GM18498 (cell line): ENCODE data around the gene FBXL13.
"Not testable (repeated sequence)": the region's sequence is repeated elsewhere in the genome, so short reads cannot be mapped to it uniquely, and the experiment has no call there.

Experiments used
- ATAC-seq: cut with Tn5 transposase; IDR thresholded peaks from one replicate; pipeline ENCODE4 v1.9.1; 2021; ENCODE audit warnings: mild to moderate bottlenecking, moderate library complexity; ENCODE audit not compliant: unreplicated experiment

The FBXL13 gene

GRCh38 chr7:103080923-103081322 is 6.3 kb upstream of the FBXL13 start:
- ATAC-seq: no peak

- ATAC-seq: no peak
Observed at GRCh38 chr7:103079836-103080235, 5.2 kb upstream of the FBXL13 start.

GRCh38 chr7:103078226-103078625 is 3.6 kb upstream of the FBXL13 start:
- not testable (repeated sequence) for ATAC-seq

GRCh38 chr7:103077318-103077717 is 2.7 kb upstream of the FBXL13 start:
- no peak for ATAC-seq

GRCh38 chr7:103076764-103077163 is 2.2 kb upstream of the FBXL13 start:
- no peak for ATAC-seq

GRCh38 chr7:103075337-103075918 is 832 bp upstream of the FBXL13 start:
- ATAC-seq: peak; percentile 50

- ATAC-seq: no peak
Observed at GRCh38 chr7:103073989-103074518, 542 bp downstream of the FBXL13 start.

- no peak for ATAC-seq
Observed at GRCh38 chr7:103071000-103071399, 3.6 kb downstream of the FBXL13 start.

GRCh38 chr7:103068414-103069403 is 5.9 kb downstream of the FBXL13 start:
- no peak for ATAC-seq

GRCh38 chr7:103065667-103066066 is 8.9 kb downstream of the FBXL13 start:
- peak; percentile 78 for ATAC-seq

- ATAC-seq: no peak
Observed at GRCh38 chr7:103063895-103064294, 10.7 kb downstream of the FBXL13 start.

GRCh38 chr7:103059471-103059870 is 15.1 kb downstream of the FBXL13 start:
- ATAC-seq: no peak

- no peak for ATAC-seq
Observed at GRCh38 chr7:103058122-103058521, 16.5 kb downstream of the FBXL13 start.

GRCh38 chr7:103056006-103056405 is 18.6 kb downstream of the FBXL13 start:
- not testable (repeated sequence) for ATAC-seq

- ATAC-seq: no peak
Observed at GRCh38 chr7:103051519-103051918, 23.1 kb downstream of the FBXL13 start.

GRCh38 chr7:103048833-103049232 is 25.8 kb downstream of the FBXL13 start:
- no peak for ATAC-seq

GRCh38 chr7:103041815-103042214 is 32.8 kb downstream of the FBXL13 start:
- ATAC-seq: not testable (repeated sequence)

- ATAC-seq: not testable (repeated sequence)
Observed at GRCh38 chr7:103037823-103038739, 36.5 kb downstream of the FBXL13 start.

- ATAC-seq: no peak
Observed at GRCh38 chr7:103037476-103037822, 37.1 kb downstream of the FBXL13 start.

- ATAC-seq: not testable (repeated sequence)
Observed at GRCh38 chr7:103034318-103034717, 40.3 kb downstream of the FBXL13 start.

GRCh38 chr7:103031781-103032180 is 42.8 kb downstream of the FBXL13 start:
- no peak for ATAC-seq
